K562 (cell line): ENCODE data around the gene BEND6. TPM values are rescaled to one million over a fixed set of nuclear protein-coding genes. Genes with fewer than 3 reads are reported as not detected.

Experiments
- BHLHE40 ChIP-seq: IDR thresholded peaks from 2 replicates; pipeline ENCODE4 v1.6.1; 2011; ENCODE audit warnings: low read length, improper control_type of control experiment
- CCNT2 ChIP-seq: IDR thresholded peaks from 2 replicates; pipeline ENCODE4 v1.6.1; 2011; ENCODE audit warnings: borderline replicate concordance, low read depth, mild to moderate bottlenecking, moderate library complexity, mixed read lengths, low read length; ENCODE audit not compliant: insufficient read length; ENCODE audit errors: extremely low read depth
- CREM ChIP-seq: IDR thresholded peaks from 2 replicates; pipeline ENCODE4 v1.6.1; 2014; ENCODE audit warnings: antibody characterized with exemption, low read depth
- CSDE1 ChIP-seq, 2 experiments: fragments of 450-650 bp; IDR thresholded peaks; 2 replicates each; pipeline ENCODE4 v1.6.1; 2016; ENCODE audit warnings: mild to moderate bottlenecking in 1 of 2
- EP300 ChIP-seq: IDR thresholded peaks from 2 replicates; pipeline ENCODE4 v1.6.1; 2012; ENCODE audit warnings: low read length, improper control_type of control experiment
- ERF ChIP-seq: fragments of 450-650 bp; formaldehyde crosslinking; IDR thresholded peaks from 2 replicates; pipeline ENCODE4 v1.4.0; 2020; ENCODE audit warnings: mild to moderate bottlenecking, mixed read lengths
- FOXK2 ChIP-seq, 2 experiments: fragments of 450-650 bp; IDR thresholded peaks in 1 of 2; conservative IDR thresholded peaks in 1 of 2; 2 replicates each; pipeline ENCODE4 v1.6.1; 2016; ENCODE audit warnings: low read depth in 2 of 2, mild to moderate bottlenecking in 1 of 2
- FUS ChIP-seq: fragments of 200-400 bp; formaldehyde crosslinking; optimal IDR thresholded peaks from 2 replicates; pipeline ENCODE3; 2017; ENCODE audit warnings: low read depth, low read length
- HDAC6 ChIP-seq: IDR thresholded peaks from 2 replicates; pipeline ENCODE4 v1.6.1; 2012; ENCODE audit warnings: low read depth, mild to moderate bottlenecking, control low read depth, inconsistent platforms, low read length, moderate library complexity
- HMGXB4 ChIP-seq: sonication (generic); formaldehyde crosslinking; IDR thresholded peaks from 2 replicates; pipeline ENCODE4 v1.8.1; 2023; ENCODE audit warnings: mild to moderate bottlenecking, missing genetic modification reagents
- LEF1 ChIP-seq: fragments of 450-650 bp; IDR thresholded peaks from 2 replicates; pipeline ENCODE4 v1.6.1; 2016; ENCODE audit warnings: mild to moderate bottlenecking
- MTA2 ChIP-seq: fragments of 450-650 bp; IDR thresholded peaks from 2 replicates; pipeline ENCODE4 v1.6.1; 2016; ENCODE audit warnings: low read depth
- MXI1 ChIP-seq: IDR thresholded peaks from 2 replicates; pipeline ENCODE4 v1.6.1; 2011; ENCODE audit warnings: low read depth, mild to moderate bottlenecking, improper control_type of control experiment, low read length
- MYC ChIP-seq, 2 experiments: fragments of 250-450 bp in 1 of 2; sonication (Bioruptor Pico) in 1 of 2; IDR thresholded peaks; 2 replicates each; pipeline versions ENCODE4 v1.5.1 to v1.6.1; 2012 to 2021; ENCODE audit warnings: low read depth in 2 of 2, borderline replicate concordance in 1 of 2, improper control_type of control experiment in 1 of 2, low read length in 1 of 2, mild to moderate bottlenecking in 1 of 2, moderate library complexity in 1 of 2
- PREB ChIP-seq: sonication (generic); formaldehyde crosslinking; IDR thresholded peaks from 2 replicates; pipeline ENCODE4 v1.8.1; 2023; ENCODE audit warnings: mild to moderate bottlenecking, missing genetic modification reagents
- PTRF ChIP-seq: fragments of 450-650 bp; IDR thresholded peaks from 2 replicates; pipeline ENCODE4 v1.6.1; 2016; ENCODE audit warnings: mild to moderate bottlenecking, missing genetic modification characterization, missing compliant biosample characterization
- RAD51 ChIP-seq: fragments of 450-650 bp; IDR thresholded peaks from 2 replicates; pipeline ENCODE4 v1.7.1; 2016; ENCODE audit warnings: low read depth, mild to moderate bottlenecking, borderline replicate concordance
- SAP30 ChIP-seq: fragments of 200-600 bp; sonication (generic); IDR thresholded peaks from 2 replicates; pipeline ENCODE4 v1.6.1; 2012; ENCODE audit warnings: borderline replicate concordance, low read depth, mild to moderate bottlenecking, moderate library complexity, low read length, control low read depth, inconsistent platforms; ENCODE audit not compliant: insufficient read depth, poor library complexity, severe bottlenecking
- SMARCE1 ChIP-seq: fragments of 450-650 bp; IDR thresholded peaks from 2 replicates; pipeline ENCODE4 v1.7.1; 2016; ENCODE audit warnings: mild to moderate bottlenecking
- SRSF3 ChIP-seq: fragments of 200-400 bp; formaldehyde crosslinking; IDR thresholded peaks from 2 replicates; pipeline ENCODE4 v1.6.1; 2016; ENCODE audit warnings: mild to moderate bottlenecking, low read length, moderate library complexity; ENCODE audit not compliant: insufficient read depth
- TBL1XR1 ChIP-seq, 2 experiments: IDR thresholded peaks; 2 replicates each; pipeline ENCODE4 v1.6.1; 2012; ENCODE audit warnings: improper control_type of control experiment in 2 of 2, low read length in 2 of 2, mild to moderate bottlenecking in 1 of 2
- TEAD4 ChIP-seq, 2 experiments: sonication (generic) in 1 of 2; formaldehyde crosslinking in 1 of 2; IDR thresholded peaks; 2 replicates each; pipeline versions ENCODE4 v1.6.1 to v1.8.0; 2012 to 2022; ENCODE audit warnings: borderline replicate concordance in 1 of 2, inconsistent platforms in 1 of 2, low read length in 1 of 2, mild to moderate bottlenecking in 1 of 2, missing genetic modification reagents in 1 of 2
- ZNF140 ChIP-seq: fragments of 250-450 bp; sonication (Bioruptor Pico); IDR thresholded peaks from 2 replicates; pipeline ENCODE4 v1.8.0; 2021; ENCODE audit warnings: moderate library complexity, mild to moderate bottlenecking, inconsistent platforms
- ZNF408 ChIP-seq: fragments of 250-450 bp; sonication (Bioruptor Pico); IDR thresholded peaks from 2 replicates; pipeline ENCODE4 v1.4.0; 2020; ENCODE audit warnings: low read depth, mild to moderate bottlenecking, moderate library complexity
- ZNF655 ChIP-seq: fragments of 250-450 bp; sonication (Bioruptor Pico); IDR thresholded peaks from 2 replicates; pipeline ENCODE4 v1.5.0; 2021
- ZNF668 ChIP-seq: fragments of 250-450 bp; sonication (Bioruptor Pico); IDR thresholded peaks from 2 replicates; pipeline ENCODE4 v1.8.0; 2022; ENCODE audit warnings: mild to moderate bottlenecking, inconsistent platforms
- polyA plus RNA-seq, 8 experiments: library from polyadenylated mRNA; depleted of rRNA in 4 of 8; stranded (reverse) in 5 of 8; unstranded in 3 of 8; fragments of >200 nt; fragmentation: Nextera tagmentation in 2 of 8; fragmentation: Illumina TruSeq in 1 of 8; extraction: Ambion mirVana in 2 of 8; extraction: Trizol in 1 of 8; gene quantifications; 2 replicates each; pipeline versions ENCODE4 v1.2.1 to v1.2.3, GENCODE V29; 2011 to 2014; ENCODE audit warnings: inconsistent platforms in 1 of 8, missing spikeins in 1 of 8
- total RNA-seq, 7 experiments: library from RNA; depleted of rRNA in 6 of 7; stranded (reverse); fragments of >200 nt in 6 of 7; fragmentation: Illumina TruSeq in 2 of 7; extraction: Trizol in 2 of 7; gene quantifications; 2 replicates each; pipeline versions ENCODE4 v1.2.1 to v1.2.3, GENCODE V29; 2011 to 2021; ENCODE audit warnings: low replicate concordance in 1 of 7

The BEND6 gene
- total and polyA plus RNA-seq, 9 of the 15 experiments (the other 6 are each of a cell fraction or from before 2014, with no cell fraction given): 0.37 to 4.0 (median 1.1) TPM

DNA sequence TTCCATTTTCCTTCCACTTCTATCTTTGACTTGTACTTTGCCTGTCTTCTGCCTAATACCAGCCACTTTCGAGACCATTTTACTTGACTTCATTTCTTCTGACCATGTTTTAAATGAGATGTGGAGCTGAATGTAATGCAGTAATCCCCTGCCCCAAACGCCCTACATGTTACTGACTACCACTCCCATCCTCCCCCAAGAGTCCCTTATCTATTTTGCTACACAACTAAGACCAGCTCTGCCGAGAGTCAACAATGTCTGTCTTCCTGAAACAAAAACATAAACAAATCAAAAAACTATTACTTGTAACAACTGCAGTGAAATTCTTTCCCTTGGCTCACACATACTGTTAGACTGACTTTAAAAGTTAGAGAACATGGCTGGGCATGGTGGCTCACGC, 64.5 kb downstream of the BEND6 start (continued):
- TF ChIP-seq HMGXB4 (no peak), CREM (no peak), ZNF140 (no peak), TEAD4 (IDR thresholded peaks at IDR 0.05; ENCODE audit: low read length) (peak; percentile 70), TEAD4 (CRISPR knock-in tag; IDR thresholded peaks at IDR 0.05; ENCODE audit: borderline replicate concordance) (no peak), LEF1 (peak; percentile 58; the same call in 1 of the 2 replicates), ZNF408 (no peak), HDAC6 (no peak), EP300 (peak; percentile 70; the same call in 1 of the 2 replicates), SRSF3 (no peak), SAP30 (no peak), ZNF655 (no peak), RAD51 (no peak), FUS (no peak), ERF (no peak), FOXK2 (conservative IDR thresholded peaks at IDR 0.05 in 1 of 2, IDR thresholded peaks at IDR 0.05 in 1 of 2; ENCODE audit: low read depth in 2 of 2) (peak; percentile 41 to 47; a peak in 2 of 4 replicates), ZNF668 (CRISPR knock-in tag) (no peak), TBL1XR1 (IDR thresholded peaks at IDR 0.05; ENCODE audit: low read length in 2 of 2) (peak in 1 of 2 experiments; percentile 52; a peak in 1 of 4 replicates), CCNT2 (no peak), SMARCE1 (peak; percentile 50; the same call in 1 of the 2 replicates), PREB (CRISPR knock-in tag) (no peak), MXI1 (no peak), MTA2 (peak; percentile 62; the same call in 1 of the 2 replicates), CSDE1 (IDR thresholded peaks at IDR 0.05) (0 out of 4 replicates have a peak, but pooled peaks of 1 of the 2 experiments have one; percentile 19), BHLHE40 (no peak), MYC (IDR thresholded peaks at IDR 0.05; ENCODE audit: low read depth, low read length) (no peak), MYC (CRISPR knock-in tag; IDR thresholded peaks at IDR 0.05; ENCODE audit: borderline replicate concordance, low read depth) (no peak), PTRF (tag) (no peak)
